CD4-positive, alpha-beta T cell treated with Interleukin-17A for 4 hours (primary cell): Measurements from ENCODE around the gene LRFN4.
"Not testable (repeated sequence)": the region's sequence is repeated elsewhere in the genome, so short reads cannot be mapped to it uniquely, and the experiment has no call there.

Experiments used
- DNase-seq: peaks from one replicate; pipeline ENCODE4 v3.0.0-alpha.2; 2020; ENCODE audit warnings: mixed read lengths

LRFN4 gene

DNA sequence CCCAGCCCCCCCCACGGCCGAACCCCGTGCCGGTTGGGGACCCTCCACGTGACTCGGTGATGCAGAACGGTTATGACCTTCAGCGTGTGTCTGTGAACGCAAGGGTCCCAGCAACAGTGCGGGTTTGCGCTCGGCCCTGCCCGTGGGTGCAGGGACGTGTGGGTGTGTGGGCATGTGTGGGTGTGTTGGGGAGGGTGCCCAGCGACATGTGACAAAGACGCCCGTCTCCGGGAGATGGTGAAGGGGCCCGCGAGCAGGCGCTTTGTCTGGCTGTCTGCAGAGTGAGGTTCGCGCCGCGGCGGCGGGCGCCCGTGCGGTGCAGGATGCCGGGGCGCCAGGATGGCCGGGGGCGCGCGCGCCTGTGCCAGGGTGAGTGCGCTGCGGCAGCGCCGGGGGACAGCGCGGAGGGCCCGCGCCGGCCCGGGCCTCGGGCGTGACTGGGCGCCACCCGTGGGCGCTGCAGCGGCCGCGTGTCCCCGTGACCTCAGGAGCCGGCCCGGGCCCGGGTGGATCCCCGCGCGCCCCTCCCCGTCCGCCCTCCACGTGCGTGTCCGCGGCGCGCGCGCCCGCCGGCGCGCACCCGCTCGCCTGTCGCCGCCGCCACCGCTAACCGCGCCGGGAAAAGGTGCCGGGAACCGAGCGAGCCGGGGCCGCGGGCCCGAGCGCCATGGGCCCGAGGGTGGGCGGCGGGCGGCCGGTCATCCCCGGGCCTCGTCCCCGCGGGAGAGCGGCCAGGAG lies at the start of gene LRFN4:
Gene LRFN4, plus strand, starts transcription at position 569 of the 738 bp plus-strand sequence. CDS start 681 bp downstream, outside the sequence.
- peak; percentile 67 for DNase-seq

DNA sequence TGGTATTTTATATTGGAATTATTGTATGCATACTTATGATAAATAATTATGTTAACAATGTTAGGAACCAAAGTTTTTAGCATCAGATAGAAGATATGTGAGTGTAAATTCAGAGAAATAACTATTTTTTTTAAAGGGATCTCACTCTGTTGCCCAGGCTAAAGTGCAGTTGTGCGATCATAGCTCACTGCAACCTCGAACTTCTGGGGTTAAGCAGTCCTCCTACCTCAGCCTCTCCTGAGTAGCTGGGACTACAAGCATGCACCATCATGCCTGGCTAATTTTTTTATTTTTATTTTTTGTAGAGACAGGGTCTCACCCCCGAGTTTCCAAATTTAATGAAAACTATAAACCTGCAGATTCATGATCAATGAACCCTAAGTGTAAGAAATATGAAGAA lies 47.3 kb upstream of the LRFN4 start:
- DNase-seq, result no peak

DNA sequence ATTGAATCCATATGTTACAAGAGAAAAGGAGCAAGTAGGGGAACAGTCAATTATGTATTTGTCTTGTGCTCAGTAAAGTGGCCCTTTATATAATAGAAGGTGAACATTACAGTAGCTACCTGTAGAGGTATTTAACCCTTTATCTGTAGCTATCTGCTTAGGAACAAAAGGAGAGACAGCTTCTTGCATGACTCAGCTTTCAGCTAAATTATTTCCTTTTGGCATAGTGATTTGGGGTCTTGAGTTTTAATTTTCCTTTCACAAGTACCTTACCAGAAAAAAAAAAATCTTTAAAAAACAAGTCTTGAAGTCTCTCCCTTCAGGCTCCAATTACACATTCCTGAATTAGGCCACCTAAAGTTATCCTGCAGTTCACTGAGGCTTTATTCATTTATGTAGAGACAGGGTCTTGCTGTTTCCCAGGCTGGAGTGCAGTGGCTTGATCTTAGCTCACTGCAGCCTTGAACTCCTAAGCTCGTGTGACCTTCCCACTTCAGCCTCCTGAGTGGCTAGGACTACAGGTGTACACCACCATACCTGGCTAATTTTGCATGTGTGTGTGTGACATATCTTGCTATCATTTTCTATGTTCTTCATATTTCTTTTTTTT lies 46.2 kb upstream of the LRFN4 start:
- no peak for DNase-seq

DNA sequence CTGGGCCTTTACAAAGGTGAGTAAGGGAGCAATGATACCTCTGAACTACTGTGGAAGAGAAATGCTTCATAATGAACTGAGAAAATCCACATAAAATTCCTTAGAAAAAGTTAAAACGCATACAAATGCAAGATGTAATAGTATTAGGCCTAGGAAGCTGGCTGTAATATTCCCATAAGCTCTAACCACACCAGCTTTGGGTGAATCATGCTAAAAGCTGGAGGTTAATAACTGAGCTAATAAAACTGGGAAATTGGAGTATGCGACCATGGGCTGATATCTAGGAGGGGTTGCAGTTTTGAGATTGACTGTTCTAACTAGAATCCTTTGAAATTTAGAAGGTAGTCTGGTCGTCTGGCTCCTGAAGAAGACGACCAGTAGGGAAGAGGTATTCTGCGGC lies 42.2 kb upstream of the LRFN4 start:
- DNase-seq, result no peak

DNA sequence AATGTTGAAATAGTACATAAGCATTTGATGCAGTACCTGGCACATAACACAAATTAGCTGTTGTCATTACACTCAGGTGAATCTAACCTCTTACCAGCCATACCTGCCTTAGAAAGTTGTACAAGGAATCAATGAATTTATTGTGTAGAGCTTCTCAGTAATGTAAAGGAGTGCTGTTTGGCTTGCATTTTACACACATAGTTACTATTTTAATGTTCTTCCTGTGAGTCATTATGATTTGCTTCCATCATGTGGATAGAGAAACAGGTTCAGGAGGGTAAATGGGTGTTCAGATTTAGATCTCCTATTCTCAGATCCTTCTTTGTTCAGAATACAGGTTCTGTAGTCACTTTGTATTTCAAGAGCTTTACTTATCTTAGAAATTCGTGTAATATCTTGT lies 41.2 kb upstream of the LRFN4 start:
- no peak for DNase-seq

DNA sequence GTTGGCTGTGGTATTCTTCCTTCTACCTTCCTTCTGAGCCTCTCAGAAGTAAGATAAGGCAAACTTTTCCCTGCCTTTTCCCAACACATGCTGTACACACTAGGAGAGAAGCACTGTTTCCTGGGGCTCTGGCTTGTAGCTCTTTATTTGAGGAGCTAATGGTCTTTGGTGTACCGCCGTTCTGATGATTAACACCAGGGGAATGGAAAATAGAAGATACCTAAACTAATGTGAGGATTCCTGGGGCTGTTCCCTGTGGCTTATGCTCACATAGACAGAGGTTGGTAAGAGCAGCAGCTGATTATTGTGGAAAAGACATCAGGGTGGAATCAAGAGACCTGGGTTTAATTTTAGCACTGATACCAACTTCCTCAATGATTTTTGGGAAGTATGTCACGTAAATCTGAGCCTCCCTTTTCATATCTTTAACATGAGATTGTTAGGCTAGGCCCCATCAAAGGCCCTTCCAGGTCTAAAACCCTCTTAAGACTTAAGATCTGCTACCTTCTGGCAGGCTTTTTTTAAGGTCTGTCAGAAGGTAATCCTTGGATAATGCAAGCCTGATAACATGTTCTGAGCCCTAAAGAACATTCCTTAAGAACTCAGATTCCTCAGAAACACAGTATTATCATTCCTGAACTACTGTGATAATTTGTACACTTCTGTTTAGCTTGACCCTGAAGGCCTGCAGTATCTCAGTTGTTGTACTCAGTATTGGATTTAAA lies 38.5 kb upstream of the LRFN4 start:
- no peak for DNase-seq

DNA sequence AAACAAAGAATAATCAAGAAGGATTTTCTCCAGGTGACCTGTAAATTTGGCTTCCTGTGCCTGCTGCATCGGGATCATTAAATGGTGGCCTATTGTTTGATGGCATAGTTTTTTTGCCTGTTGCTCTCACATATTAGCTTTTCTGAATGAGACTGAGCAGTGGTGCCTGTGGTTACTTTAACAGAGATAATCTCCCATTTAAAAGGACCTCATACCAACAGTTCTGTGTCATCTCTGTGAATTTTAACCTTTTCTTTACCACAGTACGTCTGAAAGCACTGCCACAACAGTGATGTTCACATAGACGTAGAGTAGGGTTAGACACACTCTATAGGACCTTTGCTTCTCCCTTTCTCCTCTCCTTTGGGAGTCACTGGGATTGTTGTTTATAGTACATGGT lies 36.5 kb upstream of the LRFN4 start:
- DNase-seq, result no peak

DNA sequence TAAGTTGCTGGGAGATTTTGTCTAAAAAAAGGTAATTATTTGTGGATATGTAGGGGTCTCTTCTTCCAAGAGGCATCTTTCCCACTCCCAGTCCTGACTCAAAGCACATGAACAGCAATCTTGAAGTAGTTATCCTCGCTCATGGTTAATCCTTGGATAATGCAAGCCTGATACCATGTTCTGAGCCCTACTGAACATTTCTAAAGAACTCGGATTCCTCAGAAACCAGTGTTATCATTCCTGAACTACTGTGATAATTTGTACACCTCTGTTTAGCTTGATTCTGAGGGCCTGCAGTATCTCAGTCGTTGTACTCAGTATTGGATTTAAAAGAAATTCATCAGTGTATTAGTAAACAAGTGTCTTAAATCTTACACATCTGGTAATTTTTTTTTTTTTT lies 36.0 kb upstream of the LRFN4 start:
- DNase-seq, result no peak

DNA sequence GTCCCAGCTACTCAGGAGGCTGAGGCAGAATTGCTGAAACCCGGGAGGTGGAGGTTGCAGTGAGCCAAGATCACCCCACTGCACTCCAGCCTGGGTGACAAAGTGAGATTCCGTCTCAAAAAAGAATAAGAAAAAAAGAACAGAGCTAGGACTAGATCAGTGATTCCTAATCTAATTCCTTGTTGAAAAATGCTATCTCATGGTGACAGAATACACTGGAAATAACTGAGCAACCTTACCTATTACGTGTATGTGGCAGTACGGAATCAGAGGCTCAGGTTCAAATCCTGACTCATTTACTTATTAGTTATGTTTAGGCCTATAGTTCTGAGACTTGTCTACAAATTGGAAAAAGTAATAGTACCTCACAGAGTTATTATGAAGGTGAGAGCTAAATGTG lies 33.2 kb upstream of the LRFN4 start:
- DNase-seq, result no peak

DNA sequence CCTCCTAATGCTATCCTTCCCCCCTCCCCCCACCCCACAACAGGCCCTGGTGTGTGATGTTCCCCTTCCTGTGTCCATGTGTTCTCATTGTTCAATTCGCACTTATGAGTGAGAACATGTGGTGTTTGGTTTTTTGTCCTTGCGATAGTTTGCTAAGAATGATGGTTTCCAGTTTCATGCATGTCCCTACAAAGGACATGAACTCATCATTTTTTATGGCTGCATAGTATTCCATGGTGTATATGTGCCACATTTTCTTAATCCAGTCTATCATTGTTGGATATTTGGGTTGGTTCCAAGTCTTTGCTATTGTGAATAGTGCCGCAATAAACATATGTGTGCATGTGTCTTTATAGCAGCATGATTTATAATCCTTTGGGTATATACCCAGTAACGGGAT lies 32.3 kb upstream of the LRFN4 start:
- not testable (repeated sequence) for DNase-seq

DNA sequence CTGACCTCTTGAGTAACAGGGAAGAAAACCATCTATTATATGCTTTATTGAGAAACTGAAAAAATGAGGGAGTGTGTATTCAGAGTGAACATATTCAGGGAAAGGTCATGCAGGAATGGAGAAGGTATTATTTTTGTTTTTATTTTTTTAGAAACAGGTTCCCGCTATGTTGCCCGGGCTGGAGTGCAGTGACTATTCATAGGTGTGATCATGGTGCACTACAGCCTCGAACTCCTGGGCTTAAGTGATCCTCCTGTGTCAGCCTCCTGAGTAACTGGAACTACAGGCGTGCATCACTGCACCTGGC lies 22.4 kb upstream of the LRFN4 start:
- no peak for DNase-seq

DNA sequence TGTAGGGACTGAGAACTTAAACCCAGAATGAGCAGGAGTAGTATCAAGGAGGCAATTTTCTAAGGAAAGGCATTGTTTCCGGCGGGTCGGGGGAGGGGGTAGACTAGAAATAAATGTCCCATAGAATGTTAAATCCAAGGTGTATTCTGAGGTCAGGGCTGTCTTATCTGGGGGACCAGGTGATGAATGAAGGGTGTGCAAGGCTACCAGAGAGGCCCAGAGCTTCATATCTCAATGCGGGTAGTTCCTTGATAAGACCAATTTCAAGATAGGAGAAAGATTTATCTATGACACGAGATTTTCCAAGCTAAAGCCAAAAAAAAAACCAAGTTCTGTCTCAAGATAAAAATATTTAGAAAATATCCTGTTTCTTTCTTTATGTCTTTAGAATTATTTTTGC lies 21.9 kb upstream of the LRFN4 start:
- DNase-seq, result no peak

DNA sequence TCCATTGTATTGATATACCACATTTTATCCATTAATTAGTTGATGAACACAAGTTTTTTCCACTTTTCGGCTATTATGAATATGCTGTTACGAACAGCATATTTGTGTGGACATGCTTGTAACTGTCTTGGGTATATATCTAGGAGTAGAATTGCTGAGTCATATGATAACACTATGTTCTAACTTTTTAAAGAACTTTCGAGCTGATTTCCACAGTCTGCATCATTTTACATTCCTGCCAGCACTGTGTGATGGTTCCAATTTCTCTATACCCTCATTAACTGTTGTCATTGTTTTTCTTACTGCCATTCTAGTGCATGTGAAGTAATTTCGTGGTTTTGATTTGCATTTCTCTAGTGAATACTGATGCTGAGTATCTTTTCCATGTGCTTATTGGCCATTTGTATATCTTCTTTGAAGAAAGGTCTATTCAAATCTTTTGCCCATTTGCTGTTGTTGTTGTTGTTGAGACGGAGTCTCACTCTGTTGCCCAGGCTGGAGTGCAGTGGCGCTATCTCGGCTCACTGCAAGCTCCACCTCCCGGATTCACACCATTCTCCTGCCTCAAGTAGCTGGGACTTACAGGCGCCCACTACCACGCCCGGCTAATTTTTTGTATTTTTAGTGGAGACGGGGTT lies 21.0 kb upstream of the LRFN4 start:
- DNase-seq, result no peak

DNA sequence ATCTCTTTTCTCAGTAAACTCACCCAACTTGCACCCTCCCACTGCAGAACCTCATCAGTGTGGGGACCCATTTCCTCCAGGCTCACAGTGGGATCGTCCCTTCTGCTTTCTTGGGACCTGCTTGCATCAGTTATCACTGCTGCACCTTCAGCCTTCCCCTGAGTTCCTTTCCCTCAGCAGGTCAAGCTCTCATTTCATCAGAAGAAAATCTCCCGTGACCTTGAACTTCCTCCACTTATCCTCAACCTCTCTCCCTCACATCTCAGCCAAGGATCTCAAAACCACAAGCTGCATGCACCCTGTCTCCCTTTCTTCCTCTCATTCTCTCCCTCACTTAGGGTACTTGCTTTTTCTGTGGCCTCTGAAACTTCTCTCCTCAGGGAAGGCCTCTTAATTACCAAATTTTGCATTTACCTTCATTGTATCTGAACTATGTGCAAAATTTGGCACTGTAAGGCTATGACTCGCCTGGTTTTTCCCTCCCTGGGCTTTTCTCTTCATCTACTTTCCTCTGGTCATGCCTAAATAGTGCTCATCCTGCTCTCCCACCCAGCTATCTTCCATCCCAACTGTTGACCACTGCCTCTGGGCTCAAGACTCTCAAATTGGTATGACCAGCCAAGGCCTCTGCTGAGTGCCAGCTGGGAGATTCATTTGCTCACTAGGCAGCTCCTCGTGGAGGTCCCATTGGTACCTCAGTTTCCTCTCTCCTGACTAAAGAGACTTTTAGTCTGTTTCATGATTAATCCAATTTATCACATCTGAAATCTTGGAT lies 16.4 kb upstream of the LRFN4 start:
- DNase-seq, result no peak

DNA sequence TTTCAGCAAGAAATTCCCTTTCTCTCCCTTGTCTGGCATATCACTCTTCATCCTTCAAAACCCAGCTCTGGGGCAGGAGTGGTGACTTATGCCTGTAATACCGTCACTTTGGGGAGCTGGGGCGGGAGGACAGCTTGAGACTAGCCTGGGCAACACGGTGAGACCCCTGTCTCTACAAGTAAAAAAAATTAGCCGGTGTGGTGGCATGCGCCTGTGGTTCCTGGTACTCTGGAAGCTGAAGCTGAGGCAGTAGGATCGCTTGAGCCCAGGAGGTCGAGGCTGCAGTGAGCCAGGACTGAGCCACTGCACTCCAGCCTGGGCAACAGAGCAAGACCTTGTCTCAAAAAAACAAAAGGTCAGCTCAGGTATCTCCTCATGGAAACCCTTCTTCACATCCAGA lies 15.0 kb upstream of the LRFN4 start:
- no peak for DNase-seq

DNA sequence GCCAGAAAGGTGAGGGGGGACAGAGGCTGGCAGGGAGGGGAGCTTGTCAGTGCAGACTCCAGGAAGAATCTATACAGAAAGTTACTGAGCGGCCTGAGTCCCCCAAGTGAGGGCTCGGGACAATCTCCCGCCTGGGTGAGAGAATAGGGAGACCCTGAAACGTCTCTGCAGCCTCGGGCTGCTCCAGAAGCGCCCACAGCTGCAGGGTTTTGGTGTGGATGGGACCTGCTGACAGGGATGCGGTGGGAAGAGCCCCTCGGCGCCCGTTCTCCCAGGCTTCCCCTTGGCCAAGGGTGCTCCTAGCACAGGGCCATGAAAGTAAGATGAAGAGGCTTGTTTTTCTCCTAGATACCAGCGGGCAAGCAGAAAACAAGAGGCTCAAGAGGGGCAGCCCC lies 14.4 kb upstream of the LRFN4 start:
- DNase-seq, result no peak

DNA sequence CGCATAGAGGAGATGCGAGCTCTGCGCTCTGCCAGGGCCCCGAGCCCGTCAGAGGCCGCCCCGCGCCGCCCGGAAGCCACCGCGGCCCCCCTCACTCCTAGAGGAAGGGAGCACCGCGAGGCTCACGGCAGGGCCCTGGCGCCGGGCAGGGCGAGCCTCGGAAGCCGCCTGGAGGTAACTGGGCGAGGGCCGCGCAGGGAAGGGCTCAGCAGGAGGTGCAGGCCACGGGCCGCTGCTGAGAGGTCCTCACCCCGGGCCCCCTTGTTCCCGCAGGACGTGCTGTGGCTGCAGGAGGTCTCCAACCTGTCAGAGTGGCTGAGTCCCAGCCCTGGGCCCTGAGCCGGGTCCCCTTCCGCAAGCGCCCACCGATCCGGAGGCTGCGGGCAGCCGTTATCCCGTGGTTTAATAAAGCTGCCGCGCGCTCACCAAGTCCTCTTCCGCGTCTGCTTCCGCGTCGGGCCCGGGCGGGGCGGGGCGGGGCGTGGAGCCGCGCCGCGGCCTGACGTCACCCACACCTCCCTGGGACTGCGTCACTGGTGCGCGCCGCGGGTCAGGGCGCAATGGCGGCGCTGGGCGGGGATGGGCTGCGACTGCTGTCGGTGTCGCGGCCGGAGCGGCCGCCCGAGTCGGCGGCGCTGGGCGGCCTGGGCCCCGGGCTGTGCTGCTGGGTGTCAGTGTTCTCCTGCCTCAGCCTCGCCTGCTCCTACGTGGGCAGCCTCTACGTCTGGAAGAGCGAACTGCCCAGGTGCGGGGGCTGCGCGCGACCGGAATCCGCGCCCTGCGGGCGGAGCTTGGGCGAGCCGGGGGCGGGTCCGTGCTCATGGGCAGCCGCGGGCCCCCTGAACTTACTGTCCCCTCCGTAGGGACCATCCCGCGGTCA lies 13.7 kb upstream of the LRFN4 start, which contains the start of gene RCE1:
Gene RCE1, plus strand, starts transcription at position 546 of the 880 bp plus-strand sequence. Its CDS starts 15 bp downstream, at position 561.
- peak; percentile 93 for DNase-seq

DNA sequence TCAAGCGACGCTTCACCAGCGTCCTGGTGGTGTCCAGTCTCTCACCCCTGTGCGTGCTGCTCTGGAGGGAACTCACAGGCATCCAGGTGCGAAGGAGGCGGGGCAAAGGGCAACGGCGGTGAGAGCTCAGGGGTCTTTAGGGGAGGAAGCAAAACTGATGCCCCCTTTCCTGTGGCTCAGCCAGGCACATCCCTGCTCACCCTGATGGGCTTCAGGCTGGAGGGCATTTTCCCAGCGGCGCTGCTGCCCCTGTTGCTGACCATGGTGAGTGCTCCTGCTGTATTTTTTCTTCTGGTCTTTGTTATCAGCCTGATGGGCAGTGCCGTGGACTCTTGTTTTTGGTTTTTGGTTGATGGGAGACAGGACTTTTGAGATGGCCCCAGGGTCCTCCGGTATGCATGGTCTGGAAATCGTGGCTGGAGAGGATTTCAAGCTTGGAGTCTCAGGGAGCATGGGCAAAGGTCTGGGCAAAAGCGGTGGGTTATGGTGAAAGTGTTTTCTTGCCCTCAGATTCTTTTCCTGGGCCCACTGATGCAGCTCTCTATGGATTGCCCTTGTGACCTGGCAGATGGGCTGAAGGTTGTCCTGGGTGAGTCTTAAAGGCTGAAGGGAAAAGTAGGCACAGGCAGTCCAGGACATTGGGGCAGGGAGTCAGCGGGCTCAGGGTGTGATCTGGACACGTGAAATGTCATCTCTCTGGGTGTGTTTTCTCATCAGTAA lies 12.9 kb upstream of the LRFN4 start:
- no peak for DNase-seq

DNA sequence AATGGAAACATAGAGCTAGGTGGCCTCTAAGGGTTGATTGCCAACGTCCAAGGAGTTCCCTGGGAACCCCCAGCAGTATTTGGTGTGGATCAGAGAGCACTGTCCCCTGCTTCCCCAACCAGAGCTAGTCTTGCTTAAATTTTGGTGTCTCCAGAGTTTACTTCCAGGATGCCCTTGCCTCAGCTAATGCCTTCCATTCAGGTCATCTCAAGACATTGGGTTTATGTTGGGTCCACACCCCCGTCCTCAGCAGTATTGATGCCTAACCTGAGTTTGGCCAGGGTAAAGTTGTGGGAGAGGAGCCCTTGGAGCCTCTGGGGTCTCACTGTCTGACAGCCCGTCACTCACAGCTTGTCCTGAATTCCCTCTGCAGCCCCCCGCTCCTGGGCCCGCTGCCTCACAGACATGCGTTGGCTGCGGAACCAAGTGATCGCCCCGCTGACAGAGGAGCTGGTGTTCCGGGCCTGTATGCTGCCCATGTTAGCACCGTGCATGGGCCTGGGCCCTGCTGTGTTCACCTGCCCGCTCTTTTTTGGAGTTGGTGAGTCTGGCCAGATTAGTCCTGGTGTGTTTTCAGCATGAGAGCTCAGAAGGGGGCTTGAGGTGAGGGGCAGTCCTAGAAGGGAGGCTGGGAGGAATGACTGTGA lies 12.2 kb upstream of the LRFN4 start:
- DNase-seq, result no peak

DNA sequence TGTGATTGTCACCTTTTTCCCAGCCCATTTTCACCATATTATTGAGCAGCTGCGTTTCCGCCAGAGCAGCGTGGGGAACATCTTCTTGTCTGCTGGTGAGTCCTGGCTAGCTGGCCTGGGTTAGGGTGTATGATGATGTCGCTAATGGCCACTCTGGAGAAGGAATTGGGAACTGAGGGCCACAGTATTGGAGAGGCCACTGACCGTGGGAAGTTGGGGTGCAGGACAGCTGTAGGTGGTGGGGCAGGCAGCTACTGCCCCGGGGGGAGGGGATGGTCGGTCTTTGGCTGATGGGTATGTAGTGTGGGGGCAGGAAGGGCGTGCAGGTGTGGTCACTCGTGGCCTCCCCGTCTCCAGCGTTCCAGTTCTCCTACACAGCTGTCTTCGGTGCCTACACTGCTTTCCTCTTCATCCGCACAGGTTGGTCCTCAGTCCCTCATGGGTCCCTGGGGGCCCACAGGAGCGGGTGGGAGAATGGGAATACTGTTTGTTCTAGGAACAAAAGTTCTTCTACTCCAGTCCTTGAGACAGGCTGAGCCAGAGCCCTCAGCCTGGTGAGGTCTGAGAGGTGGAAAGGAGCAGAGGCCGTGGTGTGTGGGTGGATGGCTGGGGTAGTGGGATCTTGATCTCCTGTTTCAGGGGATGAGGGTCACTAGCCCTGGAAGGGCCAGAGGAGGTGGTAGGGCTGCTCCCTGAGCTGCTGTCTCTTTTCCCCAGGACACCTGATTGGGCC lies 11.6 kb upstream of the LRFN4 start:
- DNase-seq, result no peak
